HepG2 (cell line): ENCODE measurements around the gene STX8.

ENCODE experiments used
- CHCHD3 ChIP-seq: sonication (generic); formaldehyde crosslinking; IDR thresholded peaks from 2 replicates; pipeline ENCODE4 v1.8.0; 2022; ENCODE audit warnings: mild to moderate bottlenecking, missing genetic modification reagents, moderate library complexity
- CTCF ChIP-seq: sonication (generic); formaldehyde crosslinking; IDR thresholded peaks from 2 replicates; pipeline ENCODE4 v1.5.0; 2020; ENCODE audit warnings: mild to moderate bottlenecking, missing genetic modification reagents, moderate library complexity
- EZH2 ChIP-seq: conservative IDR thresholded peaks from 2 replicates; pipeline ENCODE4 v1.6.1; 2012; ENCODE audit warnings: mild to moderate bottlenecking, low read depth, low read length, moderate library complexity
- FOXC1 ChIP-seq: sonication (generic); formaldehyde crosslinking; IDR thresholded peaks from 2 replicates; pipeline ENCODE4 v1.8.0; 2022; ENCODE audit warnings: mild to moderate bottlenecking, missing genetic modification reagents, borderline replicate concordance
- KDM6A ChIP-seq: IDR thresholded peaks from 2 replicates; pipeline ENCODE4 v1.6.1; 2016; ENCODE audit warnings: low read depth
- LRRFIP1 ChIP-seq: sonication (generic); formaldehyde crosslinking; conservative IDR thresholded peaks from 2 replicates; pipeline ENCODE4 v1.4.0; 2020; ENCODE audit warnings: missing genetic modification reagents
- MAFK ChIP-seq, 2 experiments: IDR thresholded peaks in 1 of 2; conservative IDR thresholded peaks in 1 of 2; 2 replicates each; pipeline ENCODE4 v1.6.1; 2011; ENCODE audit warnings: improper control_type of control experiment in 2 of 2, low read length in 2 of 2
- MAX ChIP-seq: IDR thresholded peaks from 2 replicates; pipeline ENCODE4 v1.6.1; 2012; ENCODE audit warnings: inconsistent platforms
- TAF15 ChIP-seq: fragments of 200-400 bp; formaldehyde crosslinking; IDR thresholded peaks from one replicate; pipeline ENCODE4 v1.6.1; 2018; ENCODE audit warnings: mild to moderate bottlenecking, low read depth, low read length; ENCODE audit not compliant: poor library complexity, severe bottlenecking
- USF2 ChIP-seq, 2 experiments: sonication (generic) in 1 of 2; formaldehyde crosslinking in 1 of 2; IDR thresholded peaks; 2 replicates each; pipeline versions ENCODE4 v1.5.1 to v1.6.1; 2011 to 2020; ENCODE audit warnings: borderline replicate concordance in 1 of 2, low read depth in 1 of 2, low read length in 1 of 2, mild to moderate bottlenecking in 1 of 2, missing genetic modification reagents in 1 of 2, moderate library complexity in 1 of 2
- ZNF331 ChIP-seq: sonication (generic); formaldehyde crosslinking; IDR thresholded peaks from 2 replicates; pipeline ENCODE4 v1.4.0; 2020; ENCODE audit warnings: missing genetic modification reagents

- no peak for TF ChIP-seq TAF15
- TF ChIP-seq FOXC1 (CRISPR knock-in tag): no peak
- TF ChIP-seq MAX: no peak
- TF ChIP-seq CHCHD3 (CRISPR knock-in tag): no peak
- no peak for TF ChIP-seq KDM6A (CRISPR knock-in tag)
- TF ChIP-seq EZH2: no peak
- TF ChIP-seq LRRFIP1 (CRISPR knock-in tag): no peak
- TF ChIP-seq CTCF (CRISPR knock-in tag): no peak
- no peak for TF ChIP-seq ZNF331
- TF ChIP-seq MAFK (conservative IDR thresholded peaks at IDR 0.05 in 1 of 2, IDR thresholded peaks at IDR 0.05 in 1 of 2; ENCODE audit: low read length in 2 of 2): no peak
- TF ChIP-seq USF2 (IDR thresholded peaks at IDR 0.05; ENCODE audit: low read depth, low read length): no peak
- TF ChIP-seq USF2 (CRISPR knock-in tag; IDR thresholded peaks at IDR 0.05; ENCODE audit: borderline replicate concordance): no peak
These were observed 291.7 kb downstream of the STX8 start for GRCh38 chr17:9283909-9284308.
